ENCODE results near the gene SLC35G3. TPM values are rescaled to one million over a fixed set of nuclear protein-coding genes. Genes with fewer than 3 reads are reported as not detected.
"Not testable (repeated sequence)": the region's sequence is repeated elsewhere in the genome, so short reads cannot be mapped to it uniquely, and the experiment has no call there.

SLC35G3 gene
- total RNA-seq: not detected in 2 replicates

DNA sequence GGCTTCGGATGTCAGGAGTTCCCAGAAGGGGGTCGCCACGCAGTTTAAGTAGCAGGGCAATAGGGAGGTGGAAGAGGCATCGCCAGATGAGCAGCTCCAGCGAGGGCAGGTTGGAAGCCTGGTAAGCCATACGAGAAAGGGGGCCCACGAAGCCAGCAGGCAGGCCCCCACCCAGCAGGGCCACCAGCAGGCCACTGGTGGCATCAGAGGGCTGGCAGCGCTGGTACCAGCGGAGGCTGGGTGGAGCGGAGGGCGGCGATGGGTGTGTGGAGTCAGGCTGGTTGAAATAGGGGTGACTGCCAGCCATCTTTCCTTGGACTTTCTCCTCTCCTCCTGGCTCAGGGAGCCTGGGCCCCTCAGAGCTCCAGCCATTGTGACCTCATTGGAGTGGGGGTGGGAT is at the start of gene SLC35G3:
TSS of gene SLC35G3 (minus strand) at position 393 of the 400 bp plus-strand sequence. CDS start at position 307, 86 bp downstream.
- DNase-seq (ENCODE audit: low read depth): not testable (repeated sequence)

DNA sequence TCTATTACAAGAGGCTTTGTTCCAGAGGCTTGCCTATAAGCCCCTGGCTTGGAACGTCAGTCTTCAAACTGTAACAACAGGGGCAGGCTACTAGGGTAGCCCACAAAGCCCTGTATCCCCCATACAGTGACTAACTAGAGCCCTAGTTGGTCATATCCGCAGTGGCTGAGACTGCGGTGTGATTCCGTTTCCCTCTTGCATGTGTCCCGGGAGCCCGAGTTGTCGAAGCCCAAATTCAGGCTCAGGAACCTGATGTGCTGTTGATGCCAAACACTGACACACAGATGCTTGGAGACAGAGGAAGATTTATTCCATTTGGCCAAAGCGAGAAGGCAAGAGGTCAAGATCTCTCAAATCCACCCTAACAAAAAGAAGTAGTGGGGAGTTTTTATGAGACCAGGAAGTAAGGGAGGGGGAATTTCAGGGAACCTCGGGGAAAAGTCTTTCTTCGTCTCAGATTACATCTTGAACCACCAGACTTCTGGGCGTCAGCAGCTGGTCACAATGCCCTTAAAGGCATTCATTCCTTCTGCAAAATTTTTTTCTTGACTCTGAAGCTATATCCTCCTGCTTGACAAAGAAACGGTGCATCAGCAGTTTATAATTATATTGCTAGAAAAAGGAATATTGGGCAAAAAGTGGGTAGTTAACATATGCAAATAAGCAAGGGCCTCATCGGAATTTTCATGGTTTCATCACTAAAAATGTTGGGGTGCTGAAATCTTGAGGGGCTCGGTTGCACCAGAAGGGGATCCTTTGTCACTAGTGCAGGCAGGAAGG is 49.6 kb upstream of the SLC35G3 start:
- peak; percentile 67 for DNase-seq (ENCODE audit: low read depth)

DNA sequence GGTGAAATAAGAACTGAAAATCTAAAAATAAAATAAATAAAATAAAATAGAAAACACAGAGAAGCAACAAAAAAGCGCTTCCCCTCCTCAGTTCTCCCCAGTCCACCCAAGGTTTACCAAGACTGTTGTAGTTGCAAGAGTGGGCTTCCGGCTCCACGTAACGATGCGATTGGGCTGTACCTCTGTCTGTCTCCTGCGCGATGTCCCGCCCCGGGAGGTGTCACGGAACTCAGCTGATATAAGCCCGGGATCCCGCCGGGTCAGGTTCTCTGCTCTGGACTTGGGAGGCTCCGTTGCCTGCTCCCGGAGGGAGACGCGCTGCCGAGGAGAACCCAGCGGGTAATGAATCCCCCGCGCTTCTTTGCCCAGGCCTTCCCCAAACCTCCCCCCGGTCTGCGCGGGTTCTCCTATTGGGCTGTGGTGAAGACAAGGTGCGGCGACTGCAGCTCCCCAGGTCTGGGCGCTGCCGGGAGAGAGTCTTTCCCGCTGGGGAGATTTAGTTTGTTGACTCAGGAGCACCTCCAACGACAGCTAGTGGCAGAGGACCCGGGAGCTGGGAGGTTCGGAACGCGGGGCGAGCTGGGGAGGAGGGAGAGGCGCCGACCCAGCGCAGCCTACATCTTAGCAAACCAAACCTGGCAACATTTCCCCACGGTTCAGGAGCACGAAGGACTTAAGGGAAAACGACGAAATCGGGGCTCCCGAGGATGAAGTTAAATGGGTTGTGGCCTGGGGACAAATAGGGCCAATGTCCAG is 48.8 kb upstream of the SLC35G3 start, which contains the start of gene SLFN5:
TSS of gene SLFN5 (plus strand) at position 268 of the 756 bp plus-strand sequence. CDS start 15,619 bp downstream, outside the sequence.
- peak; percentile 87 for DNase-seq (ENCODE audit: low read depth)

DNA sequence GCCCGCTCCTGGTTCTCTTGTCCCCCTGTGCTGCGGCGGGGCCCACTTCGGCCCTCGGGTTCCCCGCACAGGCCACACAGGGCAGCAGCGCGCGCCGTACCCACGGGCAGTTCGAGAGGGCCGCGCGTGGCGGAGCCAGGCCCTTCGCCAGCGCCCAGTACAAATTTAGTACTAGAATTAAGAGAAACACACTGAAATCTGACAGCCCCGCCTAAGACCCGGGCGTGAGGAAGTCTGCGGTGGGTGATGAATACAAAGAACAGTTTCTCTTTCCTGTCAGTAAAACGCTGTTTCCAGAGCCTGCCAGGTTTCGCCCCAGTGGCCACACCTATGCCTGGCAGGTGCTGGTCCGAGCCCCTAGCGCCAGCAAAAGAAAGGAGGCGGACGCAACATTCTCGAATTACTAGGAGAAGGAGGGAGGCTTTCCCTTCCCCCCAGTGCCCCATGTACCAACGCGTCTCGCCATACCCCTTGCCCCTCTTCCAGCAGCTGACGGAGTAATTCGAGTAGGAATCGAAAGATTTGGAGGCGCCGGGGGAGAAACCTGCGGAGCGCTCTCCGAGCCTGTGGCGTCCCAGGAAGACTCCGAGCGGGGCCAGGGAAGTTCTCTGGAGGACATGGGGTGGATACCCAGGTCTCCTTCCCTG is 48.1 kb upstream of the SLC35G3 start:
- peak; percentile 67 for DNase-seq (ENCODE audit: low read depth)

DNA sequence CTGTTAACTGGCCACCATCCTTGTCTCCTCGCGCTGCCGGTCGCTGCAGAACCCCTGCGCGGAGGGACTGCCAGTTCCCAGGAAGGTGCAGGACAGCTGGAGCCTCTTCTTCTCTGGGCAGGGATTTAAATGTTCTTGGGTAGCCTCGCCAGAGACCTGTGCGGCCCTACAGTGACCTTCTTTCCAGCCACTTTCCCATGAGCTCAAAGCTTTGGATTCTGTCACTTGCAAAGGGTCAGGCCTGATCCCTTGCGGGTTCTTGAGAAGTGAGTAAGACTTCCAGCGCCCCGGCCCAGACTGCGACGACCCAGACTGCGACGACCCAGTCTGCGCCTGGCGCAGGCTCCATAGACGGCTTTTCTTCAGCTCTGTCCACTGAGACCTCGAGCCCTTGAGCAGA is 47.3 kb upstream of the SLC35G3 start:
- no peak for DNase-seq (ENCODE audit: low read depth)

DNA sequence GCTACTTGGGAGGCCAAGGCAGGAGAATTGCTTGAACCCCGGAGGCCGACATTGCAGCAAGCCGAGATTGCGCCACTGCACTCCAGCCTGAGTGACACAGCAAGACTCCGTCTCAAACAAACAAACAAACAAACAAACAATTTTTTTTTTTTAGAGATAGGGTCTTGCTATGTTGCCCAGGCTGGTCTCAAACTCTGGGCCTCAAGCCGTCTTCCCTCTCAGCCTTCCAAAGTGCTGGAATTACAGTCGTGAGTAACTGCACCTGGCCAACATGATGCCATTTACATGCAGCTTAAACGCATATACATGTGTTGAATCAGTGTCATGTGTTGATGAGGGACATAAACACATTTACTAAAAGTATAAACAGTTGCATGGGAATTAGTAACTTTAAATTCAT is 46.7 kb upstream of the SLC35G3 start:
- no peak for DNase-seq (ENCODE audit: low read depth)

DNA sequence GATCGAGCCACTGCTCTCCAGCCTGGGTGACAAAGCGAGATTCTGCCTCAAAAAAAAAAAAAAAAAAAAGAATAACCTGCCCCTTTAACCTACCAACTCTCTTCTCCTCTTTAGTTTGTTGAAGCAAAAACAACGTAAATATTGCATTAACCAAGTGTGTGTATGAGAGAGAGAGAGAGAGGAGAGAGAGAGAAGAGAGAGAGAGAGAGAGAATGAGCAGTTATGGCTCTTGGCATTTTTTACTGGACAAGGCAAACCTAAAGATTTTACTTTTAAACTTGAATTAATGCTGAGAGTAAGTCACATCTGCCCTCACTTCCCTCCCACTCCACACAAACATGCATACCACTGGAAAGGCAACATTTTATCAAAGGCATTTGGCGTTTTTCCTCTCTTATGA is 45.6 kb upstream of the SLC35G3 start:
- DNase-seq (ENCODE audit: low read depth): no peak

DNA sequence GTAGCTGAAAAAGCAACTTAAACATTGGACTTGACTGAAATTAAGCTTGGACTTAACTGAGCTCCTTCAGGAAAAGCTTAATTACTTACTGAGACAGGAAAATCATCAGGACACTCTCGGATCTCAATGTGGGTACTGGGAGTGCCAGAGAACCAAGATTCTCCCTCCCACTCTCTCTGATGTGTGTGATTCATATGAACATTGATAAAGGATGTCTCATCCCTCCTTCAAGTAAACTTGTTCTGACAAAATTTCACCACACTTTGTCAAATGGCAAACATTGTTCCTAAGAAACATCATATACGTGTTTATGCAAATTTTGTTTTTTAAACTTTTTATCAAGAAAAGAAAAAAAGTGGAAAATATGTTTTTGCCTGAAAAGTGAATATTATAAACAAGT is 44.6 kb upstream of the SLC35G3 start:
- peak; percentile 51 for DNase-seq (ENCODE audit: low read depth)

DNA sequence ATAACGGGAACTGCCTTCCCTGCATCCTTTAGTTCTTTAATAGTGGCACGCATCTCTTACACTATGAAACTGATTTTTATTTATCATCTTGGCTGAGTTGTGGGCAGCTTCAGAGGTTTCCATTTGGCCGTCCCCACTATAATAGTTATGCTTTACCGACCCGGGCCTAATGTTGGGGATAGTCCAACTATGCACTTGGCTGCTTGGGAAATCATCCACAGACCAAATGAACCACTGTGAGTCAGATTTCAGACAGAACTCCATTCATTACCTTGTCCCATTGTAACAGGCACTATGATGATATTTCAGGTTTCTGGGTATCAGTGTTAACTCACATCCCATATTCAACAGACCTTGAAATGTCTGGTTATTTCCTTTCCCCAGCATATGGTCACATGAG is 42.6 kb upstream of the SLC35G3 start:
- DNase-seq (ENCODE audit: low read depth): peak; percentile 74

DNA sequence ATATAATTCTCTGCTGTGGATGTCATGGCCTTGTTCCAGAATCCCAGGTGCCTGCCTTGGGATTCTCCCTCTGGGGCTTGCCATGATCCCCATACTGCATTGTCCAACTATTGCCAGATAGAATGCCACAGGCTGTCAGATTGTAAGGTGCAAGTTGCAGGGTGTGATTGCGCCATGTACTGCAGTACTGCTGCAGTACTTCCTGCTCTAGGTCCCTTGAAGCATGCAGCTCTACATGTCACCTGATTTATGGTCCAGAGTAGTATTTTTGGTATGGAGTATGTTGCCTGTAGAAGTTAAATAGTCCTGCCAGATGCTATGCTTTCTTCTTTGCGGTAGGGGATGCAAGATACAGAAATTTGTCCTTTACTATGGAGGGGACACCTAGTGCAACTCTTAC is 41.7 kb upstream of the SLC35G3 start:
- DNase-seq (ENCODE audit: low read depth): peak; percentile 10

DNA sequence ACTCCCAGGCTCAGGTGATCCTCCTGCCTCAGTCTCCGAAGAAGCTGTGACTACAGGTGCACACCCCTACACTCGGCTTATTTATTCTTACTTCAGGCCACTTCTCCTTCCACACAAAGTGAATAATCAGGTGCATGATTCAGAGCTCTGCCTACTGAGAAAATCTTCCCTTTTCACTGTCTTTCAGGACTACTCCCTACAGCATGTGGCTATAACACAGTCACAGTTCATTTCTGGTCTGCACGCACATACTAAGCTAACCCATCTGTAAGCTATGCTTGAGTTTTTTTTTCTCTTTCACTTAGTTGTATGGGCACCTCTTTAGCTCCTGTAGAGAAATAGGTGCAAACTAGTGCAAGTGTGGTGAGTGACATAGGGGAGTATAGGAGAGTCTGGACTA is 41.1 kb upstream of the SLC35G3 start:
- no peak for DNase-seq (ENCODE audit: low read depth)

DNA sequence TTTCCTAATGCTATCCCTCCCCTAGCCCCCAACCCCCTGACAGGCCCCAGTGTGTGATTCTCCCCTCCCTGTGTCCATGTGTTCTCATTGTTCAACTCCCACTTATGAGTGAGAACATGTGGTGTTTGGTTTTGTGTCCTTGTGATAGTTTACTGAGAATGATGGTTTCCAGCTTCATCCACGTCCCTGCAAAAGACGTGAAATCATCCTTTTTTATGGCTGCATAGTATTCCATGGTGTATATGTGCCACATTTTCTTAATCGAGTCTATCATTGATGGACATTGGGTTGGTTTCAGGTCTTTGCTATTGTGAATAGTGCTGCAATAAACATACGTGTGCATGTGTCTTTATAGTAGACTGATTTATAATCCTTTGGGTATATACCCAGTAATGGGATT is 40.1 kb upstream of the SLC35G3 start:
- DNase-seq (ENCODE audit: low read depth): not testable (repeated sequence)

DNA sequence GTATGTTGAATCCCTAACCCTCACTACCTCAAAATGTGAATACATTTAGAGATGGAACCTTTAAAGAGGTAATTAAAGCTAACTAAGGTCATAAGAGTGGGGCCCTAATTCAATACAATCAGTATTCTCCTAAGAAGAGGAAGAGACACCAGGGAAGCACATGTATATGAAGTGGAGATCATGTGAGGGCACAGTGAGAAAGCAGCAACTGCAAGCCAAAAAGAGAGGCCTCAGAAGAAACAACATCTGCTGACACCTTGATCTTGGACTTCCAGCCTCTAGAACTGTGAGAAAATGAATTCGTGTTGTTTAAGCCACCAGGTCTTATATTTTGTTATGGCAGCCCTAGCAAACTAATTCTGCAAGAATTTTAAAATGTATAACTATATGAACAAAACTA is 35.4 kb upstream of the SLC35G3 start:
- no peak for DNase-seq (ENCODE audit: low read depth)

DNA sequence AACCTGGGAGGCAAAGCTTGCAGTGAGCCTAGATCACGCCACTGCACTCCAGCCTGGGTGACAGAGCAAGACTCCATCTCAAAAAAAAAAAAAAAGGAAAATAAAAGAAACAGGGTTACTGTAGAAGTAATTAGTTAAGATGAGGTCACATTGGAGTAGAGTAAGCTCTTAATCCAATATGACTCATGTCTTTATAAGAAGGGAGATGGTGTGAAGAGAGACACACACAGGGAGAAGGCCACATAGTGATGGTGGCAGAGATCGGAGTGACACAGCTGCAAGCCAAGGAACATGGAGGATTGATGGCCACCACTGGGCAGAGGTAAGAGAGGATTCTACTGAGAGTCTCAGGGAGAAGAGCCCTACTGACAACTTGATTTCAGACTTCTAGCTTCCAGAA is 33.4 kb upstream of the SLC35G3 start:
- DNase-seq (ENCODE audit: low read depth): no peak

DNA sequence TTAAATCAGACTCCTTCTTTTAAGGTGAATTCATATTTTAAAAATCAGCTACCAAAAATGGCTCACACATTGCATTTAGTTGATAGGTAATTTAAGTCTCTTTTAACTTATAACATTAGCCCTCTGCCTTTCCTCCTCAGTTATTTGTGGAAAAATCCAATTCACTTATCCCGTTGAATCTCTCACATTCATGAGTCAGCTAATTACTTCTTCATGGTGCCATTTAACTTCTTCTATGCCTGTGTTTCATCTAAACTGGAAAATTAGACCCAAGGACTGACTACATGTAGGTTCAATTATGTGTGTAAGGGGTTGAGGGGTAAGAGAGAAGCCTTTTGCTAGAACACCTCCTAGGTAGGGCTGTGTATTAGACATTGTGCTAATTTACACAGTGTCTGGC is 30.2 kb upstream of the SLC35G3 start:
- DNase-seq (ENCODE audit: low read depth): no peak

DNA sequence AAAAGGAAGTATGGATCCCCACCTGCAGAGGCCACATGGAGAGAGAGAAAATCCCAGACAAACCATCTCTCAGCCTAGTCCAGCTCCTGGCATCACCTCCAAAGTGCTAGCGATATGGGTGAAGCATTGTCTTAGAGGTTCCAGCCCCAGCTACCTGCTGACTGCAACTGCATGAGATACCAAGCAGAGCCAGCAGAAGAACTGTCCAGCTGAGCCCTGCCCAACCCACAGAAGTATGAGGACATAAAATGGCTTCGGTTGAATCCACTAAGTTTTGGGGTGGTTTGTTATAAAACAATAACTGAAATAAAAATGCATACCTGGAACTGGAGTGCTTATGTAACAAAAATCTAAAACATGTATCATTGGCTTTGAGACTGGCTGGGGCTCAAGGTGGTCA is 28.3 kb upstream of the SLC35G3 start:
- no peak for DNase-seq (ENCODE audit: low read depth)

DNA sequence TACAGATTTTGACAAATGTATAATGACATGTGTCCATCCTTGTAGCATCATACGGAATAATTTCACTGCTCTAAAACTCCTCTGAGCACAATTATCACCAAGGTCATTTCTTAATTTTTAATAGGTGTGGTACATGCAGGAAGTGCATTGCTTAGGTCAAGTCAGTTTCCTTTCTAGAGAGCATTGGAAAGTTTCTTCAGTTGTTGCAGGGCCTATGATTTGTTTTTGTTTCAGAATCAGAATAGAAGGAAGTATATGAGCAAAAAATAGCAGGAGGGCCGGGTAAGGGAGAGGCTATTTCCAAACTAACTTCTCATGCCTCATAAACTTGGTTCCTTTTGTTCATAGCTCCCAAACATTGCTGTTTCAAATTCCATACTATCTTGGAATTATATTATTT is 24.7 kb upstream of the SLC35G3 start:
- DNase-seq (ENCODE audit: low read depth): peak; percentile 7

DNA sequence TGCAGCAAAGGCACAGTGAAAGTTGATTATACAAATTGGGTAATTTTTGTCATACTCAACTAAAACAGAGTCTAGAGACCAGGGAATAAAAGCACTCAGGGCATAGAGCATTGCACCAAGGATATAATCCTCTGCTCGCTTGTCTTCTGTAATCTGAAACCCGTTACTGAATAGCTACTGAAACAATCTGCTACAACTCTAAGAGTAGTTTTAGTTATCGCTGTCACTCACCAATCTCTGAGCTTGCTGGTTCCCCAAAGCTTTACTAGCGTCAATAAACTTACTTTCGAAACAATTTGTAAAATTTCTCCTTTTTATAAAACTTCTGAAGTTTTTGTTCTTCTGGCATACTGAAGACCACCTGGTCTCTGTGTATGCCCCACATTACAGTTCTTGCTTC is 22.9 kb upstream of the SLC35G3 start:
- DNase-seq (ENCODE audit: low read depth): no peak

DNA sequence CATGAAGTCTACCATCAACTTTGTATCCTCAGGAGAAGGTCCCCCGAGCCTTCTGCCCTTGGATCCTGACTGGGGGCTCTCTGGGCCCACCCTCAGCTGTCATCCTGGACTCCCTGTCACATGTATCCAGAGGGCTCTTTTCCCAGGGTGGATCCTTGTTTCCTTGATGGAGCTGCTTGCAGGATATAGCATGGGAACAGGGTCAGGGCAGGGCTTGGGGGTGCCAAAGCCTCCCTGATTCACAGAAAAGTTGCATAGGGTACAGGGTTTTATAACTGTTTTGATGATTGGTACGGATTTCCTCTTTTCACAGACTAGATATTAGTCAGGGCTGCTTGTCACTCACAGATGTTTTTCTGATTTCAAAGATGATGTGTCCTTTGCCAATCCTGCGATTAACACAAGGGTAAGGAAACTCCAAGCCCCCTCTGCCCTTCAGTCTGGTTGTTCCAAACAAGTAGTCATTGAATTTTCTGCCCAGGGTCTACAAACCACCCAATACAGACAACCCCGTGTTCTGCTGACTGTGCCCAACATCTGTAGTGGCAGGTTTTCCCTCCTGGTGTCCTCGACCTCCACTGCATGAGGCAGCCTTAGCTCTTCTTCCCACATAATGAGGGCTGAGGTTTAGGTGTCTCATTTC is 20.6 kb upstream of the SLC35G3 start:
- DNase-seq (ENCODE audit: low read depth): no peak

DNA sequence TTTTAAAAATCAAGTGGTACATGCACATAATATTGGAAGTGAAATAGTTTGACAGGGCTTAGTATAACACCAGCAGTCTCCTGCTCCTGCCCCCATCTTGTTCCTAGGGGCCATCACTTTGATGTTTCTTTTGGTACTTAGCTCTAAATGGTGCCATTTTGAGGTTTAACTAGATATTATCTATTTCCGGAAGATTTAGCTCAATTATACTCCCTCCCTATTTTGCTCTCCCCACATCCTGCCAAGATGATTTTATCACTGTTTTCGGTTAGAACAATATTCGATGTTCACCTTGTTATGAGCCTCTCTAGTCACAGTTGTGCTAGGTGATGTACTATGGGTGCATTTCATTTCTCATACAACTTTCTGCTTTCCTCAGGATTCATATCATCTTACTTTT is 20.0 kb upstream of the SLC35G3 start:
- no peak for DNase-seq (ENCODE audit: low read depth)

DNA sequence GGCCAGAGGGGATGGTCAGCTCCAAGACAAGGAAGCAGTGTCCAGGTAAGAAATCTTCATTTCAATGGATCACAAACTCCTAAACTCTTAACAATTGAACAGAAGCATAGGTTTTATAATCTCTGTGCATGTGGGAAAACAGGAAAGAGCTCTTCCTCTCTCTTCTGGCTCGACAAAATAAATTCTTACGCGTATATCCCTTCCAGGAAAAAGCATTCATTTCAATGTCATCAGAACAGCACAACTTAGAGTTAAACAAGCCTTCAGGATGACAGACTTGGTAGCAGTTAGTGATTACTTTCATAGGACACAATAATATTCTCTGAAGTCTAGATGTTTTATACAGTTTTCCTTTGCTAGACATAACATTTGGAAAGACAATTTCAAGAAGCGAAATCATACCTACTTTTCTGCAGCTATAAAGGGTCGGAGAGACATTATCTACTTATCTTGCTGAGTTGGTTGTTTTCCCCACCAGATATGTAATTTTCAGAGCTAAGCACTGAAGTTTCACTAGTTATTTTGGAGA is 19.3 kb upstream of the SLC35G3 start:
- DNase-seq (ENCODE audit: low read depth): no peak

DNA sequence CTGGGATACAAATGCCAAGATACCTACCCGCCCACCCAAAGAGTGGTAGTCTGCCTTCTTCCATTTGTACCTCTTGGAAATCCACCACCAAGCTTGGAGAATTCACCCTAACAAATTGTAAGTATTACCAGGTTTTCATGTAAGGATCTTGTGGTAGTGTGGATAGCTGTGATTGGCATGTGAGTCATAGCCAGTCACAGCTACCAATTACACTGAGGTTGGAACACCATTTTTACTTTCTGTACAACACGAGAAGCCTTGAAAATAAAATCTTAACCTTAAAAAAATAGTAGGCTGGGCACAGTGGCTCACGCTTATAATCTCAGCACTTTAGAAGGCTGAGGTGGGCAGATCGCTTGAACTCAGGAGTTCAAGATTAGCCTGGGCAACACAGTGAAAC is 18.5 kb upstream of the SLC35G3 start:
- DNase-seq (ENCODE audit: low read depth): no peak

Measured in renal cortical epithelial cell (primary cell).